Activated CD4-positive, alpha-beta T cell treated with anti-CD3 and anti-CD28 coated beads, Interleukin-2, Interleukin-6, amounts not matched to agents 100 ng/mL and 50 ng/mL, durations not matched to agents 16 hours and 8 hours (primary cell): Measurements from ENCODE around the gene NTMT1.
"Not testable (repeated sequence)": the region's sequence is repeated elsewhere in the genome, so short reads cannot be mapped to it uniquely, and the experiment has no call there.

Experiments
- DNase-seq: peaks from one replicate; pipeline ENCODE4 v3.0.0-alpha.2; 2020

Gene NTMT1, protein sequence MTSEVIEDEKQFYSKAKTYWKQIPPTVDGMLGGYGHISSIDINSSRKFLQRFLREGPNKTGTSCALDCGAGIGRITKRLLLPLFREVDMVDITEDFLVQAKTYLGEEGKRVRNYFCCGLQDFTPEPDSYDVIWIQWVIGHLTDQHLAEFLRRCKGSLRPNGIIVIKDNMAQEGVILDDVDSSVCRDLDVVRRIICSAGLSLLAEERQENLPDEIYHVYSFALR

DNA sequence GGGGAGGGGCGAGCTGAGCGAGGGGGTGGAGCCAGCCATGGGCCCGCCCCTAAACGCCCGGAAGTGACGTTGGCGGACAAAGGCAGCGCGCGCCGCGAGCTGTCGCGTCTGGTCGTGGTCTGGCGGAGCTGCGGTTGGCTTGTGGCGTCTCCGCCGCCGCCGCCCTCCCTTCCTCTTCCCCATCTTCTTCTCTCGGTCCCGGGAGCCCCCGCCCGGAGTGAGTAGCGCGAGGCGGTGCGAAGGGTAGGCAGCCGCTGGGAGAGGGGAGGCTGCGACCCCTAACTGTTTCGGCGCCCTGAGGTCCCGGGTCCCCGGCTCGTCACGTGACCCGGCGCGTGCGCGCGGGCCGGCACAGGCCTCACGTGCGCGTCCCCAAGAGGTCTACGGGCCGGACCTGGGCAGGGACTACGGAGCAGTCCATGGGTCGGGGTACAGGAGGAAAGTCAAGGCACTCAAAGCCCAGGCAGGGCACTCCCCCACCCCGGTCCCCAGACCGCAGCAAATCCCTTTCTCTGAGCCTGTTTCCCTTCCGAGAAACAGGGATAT is at the start of gene NTMT1:
Gene NTMT1, plus strand, starts transcription at position 85 of the 546 bp plus-strand sequence. CDS start 6,541 bp downstream, outside the sequence.
- peak; percentile 93 for DNase-seq

DNA sequence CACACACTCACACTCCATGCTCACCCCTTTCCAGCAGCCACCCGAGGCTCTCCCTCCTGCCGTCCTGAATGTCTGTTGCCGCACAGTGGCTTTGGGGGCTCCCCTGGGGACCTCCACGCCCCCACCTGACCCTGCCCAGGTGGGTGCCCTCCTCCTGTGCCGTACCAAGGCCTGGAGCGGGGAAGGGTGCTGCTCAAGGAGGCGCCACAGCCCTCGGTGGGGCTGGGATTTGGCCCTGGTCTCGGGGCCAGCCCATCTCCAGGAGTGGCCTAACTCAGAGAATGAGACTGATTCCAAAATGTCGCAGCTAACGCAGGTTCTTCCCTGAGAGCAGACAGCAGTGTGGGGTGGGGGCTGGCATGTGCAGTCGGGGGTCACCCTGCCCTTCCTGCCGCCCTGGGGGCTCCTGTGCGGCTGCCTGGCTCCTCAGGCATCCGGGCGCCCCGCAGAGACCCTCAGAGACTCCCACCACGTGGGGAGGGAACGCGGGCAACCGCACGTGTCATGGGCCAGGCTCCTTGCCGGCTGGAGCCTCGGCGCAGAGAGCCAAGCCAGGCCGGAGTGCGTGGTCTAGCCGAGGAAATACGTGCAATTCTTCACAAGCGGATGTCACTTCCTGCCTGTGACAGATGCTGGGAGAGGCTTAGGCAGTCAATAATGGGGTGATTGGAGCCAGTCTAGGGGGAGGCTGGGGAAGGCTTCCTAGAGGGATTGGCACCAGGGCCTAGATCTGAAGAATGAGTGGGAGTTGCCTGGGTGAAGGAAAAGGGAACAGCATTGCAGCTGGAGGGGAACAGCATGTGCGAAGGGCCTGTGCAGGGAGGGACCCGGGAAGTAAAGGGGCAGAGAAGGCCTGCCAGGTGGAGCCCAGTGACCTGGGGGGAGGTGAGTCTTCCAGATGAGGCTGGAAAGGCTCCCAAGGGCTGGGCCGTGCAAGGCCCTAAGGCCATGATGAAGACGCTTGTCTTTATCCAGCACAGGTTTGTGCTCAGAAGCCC is 49.1 kb upstream of the NTMT1 start:
- no peak for DNase-seq

DNA sequence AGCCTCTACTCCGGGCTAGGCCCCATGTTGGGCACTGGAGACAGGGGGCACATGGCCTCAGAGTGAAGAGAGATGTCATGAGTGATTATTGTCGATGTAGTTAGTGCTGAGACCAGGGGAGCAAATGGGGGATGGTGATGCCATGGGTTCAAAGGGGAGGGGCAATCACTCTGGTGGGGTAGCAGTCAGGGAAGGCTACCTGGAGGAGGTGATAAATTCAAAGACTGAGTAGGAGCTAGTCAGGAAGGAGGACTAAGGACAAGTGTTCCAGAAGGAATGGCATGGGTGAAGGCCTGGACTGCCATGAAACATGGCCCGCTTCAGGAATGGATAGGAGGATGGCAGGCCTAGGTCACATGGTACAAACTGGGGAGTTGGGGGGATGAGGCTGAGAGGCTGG is 46.7 kb upstream of the NTMT1 start:
- DNase-seq, result no peak

DNA sequence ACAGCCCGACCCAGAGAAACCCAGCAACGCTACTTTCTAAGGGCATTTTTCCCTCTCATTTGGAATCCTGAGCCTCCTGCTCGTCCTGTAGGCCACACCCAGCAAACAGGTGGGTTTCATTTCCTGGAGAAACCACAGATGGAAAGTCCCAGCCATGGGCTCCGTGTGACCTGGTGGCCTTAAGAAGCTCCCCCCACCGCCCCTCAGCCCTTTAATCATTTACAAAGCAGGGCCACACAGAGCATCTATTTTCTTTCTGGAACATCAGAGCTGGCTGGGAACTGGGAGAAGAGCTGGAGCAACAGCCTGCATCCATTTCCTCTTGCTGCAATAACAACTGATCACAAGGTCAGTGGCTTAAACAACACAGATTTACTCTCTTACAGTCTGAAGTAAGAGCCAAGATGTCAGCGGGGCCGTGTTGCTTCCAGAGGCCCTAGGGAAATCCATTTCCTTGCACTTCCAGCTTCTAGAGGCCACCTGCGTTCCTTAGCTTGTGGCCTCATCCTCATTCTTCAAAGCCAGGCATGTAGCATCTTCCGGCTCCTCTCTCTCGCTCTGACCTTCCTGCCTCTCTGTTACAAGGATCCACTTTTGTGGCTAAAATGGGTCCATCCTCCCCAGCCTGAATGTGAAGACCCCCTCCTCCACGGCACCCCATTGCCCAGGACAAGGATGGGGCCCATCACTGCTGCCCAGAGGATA is 45.6 kb upstream of the NTMT1 start:
- peak; percentile 58 for DNase-seq

DNA sequence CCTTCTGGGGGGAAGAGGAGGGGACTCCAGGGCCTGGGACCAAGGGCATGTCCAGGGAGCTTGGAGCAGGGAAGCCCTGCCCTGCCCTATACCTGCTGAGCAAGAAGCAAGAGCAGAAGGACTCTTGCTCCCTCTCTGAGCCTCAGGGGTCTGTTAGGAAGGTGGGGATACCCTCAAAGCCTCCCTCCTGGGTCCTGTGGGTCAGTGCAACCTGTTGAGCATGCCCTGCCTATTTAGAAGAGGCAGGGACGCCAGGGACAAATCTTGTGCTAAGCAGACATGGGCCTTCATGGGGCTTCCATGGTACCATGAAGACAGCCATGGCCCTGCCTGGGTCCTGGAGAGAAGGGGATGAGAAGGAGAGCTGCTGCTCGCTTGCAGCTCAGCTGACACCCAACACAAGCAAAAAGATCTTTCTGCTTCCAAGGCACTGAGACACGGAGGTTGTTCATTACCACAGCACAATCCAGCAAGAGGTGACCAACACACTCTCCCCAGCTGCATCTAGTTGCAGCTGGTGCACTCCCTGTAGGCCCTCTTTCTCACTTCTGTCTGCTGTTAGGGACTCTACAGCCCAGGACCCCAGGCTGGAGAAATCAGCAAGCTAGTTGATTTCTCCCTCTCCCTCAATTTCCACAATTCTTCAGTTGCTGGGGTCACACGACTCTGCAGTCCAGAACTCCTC is 44.3 kb upstream of the NTMT1 start:
- DNase-seq, result no peak

DNA sequence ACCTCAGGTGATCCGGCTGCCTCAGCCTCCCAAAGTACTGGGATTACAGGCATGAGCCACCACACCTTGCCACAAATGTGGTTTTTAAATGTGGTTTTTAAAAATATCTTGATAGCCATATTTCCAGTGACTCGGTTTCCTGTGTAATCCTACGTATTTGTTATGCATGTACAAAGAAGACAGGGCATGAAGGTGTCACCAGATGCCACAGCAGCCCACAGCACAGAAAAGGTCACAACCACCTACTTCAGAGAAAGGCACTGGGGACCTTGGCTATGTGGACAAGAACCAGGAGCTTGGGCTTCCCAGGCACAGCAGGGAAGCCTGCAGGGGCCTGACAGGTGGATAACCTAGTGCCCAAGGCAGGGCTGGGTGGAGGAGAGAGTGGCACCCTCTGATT is 43.1 kb upstream of the NTMT1 start:
- DNase-seq, result peak; percentile 22

DNA sequence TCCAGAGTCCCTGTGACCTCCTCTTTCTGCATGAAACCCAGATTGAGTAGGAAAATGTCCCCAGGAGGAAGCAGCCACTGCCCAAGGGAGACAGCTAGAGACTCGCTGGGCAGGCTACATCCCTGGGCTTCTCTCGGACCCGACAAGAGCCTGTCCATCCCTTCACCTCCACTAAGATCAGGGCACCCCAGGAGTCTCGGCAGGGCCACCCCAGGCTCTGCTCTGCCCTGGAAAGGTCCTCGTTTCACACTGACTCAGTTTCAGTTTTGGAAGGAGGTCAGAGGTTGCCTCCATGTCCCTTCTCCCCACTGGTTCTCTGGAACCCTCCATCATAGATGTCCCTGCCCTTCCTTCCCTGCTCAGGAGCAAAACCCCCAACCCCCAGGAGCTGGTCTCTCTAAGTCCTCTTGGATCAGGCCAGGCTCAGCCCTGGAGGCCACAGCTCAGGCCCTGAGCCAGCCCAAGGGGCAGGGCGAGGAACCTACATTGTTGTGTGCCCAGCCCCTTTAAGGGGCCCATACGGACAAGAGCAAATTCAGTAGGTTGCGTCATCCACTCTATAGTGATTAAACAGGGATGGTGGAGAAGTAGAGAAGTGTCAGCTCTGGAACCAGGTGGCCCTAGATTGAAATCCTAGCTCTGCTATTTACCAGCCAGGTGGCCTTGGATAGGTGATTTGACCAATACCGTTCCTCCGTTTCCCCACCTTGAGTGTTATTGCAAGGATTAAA is 42.5 kb upstream of the NTMT1 start:
- no peak for DNase-seq

DNA sequence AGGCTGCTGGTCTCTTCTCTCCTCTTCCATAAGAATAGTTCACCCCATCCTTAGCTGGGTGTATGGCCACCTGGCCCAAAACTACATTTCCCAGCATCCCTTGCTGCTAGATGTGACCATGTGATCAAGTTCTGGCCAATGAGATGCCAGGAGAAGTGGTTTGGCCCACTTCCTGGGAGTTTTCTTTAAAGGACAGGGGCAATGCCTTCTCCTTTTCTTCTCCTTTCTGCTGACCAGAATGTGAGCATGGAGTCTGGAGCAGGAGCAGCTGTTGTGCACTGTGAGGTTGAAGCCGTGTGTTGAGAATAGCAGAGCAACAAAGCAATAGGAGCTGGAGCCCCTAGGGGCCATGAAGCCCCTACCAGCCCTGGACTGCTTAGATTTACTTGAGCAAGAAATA is 41.8 kb upstream of the NTMT1 start:
- peak; percentile 84 for DNase-seq

DNA sequence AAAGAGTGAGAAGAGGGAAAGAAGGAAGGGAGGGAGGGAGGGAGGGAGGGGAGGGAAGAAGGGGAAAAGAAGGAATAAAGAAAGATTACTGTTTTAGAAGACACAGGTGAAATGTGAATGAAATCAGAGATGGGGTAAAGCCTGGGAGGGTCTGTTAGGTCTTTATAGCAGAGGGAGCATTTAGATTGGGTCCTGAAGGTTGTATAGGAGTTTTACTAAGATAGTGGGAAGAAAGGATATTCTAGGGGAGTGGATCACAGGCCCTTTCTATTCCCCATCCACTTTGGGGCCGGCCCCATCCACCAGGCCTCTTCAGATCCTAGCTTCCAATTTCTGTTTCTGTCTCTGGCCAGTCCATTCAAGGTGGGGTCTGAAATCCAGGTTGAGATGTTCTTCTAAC is 40.6 kb upstream of the NTMT1 start:
- DNase-seq, result no peak

DNA sequence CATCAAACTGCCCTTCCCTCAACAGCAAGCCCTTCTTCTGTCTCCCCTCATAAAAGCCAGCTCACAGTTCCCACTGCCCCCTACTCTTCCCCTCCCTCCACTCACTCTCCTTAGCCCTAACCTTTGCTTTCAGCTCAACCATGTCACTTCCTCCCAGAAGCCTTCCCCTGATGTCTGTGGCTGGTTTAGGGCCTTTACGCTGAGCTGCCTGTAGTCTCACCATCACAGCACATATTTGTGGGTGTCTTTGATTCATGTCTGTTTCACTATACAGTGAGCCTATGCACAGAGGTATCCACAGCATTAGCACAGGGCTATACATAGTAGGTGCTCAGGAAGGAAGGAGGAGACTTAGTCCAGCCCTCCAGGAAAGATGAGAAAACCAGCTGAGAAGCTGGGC is 39.7 kb upstream of the NTMT1 start:
- DNase-seq, result no peak

DNA sequence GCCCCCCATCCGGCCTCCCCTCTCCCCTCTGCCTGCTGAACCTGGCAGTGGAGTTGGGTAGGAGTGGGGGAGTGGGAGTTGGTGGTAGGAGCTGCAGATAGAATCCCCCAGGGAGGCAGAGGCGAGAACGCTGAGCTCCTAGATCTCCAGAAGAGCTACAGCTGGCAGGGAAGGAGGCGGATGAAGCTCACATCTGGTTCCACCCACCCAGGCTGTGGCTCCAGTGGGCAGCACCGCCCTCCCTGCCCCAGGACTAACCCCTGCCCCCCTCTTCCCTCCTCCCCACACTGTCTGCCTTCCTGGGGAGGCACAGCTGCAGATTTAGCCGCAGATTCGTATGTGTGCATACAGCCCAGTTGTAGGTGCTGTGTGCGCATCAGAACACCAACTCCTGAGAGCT is 39.3 kb upstream of the NTMT1 start:
- DNase-seq, result no peak

DNA sequence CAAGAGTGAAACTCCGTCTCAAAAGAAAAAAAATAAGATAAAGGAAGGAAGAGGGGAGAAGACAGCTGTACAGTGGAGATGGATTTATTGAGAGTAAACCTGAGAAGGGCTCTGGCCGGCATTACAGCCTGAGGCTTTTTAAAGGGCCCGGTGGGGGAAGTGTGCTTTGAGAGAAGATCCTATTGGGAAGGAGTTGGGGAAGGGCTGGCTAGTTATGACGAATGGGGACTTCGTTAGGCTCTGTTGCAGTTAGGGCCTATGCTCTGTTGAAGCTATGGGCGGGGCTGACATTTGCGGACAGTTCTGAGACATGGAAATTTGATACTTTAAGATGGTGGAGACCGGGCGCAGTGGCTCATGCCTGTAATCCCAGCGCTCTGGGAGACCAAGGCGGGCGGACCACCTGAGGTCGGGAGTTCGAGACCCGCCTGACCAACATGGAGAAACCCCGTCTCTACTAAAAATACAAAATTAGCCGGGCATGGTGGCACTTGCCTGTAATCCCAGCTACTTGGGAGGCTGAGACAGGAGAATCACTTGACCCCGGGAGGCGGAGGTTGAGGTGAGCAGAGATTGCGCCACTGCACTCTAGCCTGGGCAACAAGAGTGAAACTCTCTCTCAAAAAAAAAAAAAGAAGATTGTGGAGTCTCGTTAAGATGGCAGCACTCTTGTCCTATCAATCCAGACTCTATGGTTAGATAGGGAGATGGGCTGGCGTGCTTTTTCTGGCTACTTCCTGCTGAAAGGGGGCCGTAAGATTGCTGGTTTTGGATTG is 38.3 kb upstream of the NTMT1 start:
- no peak for DNase-seq

DNA sequence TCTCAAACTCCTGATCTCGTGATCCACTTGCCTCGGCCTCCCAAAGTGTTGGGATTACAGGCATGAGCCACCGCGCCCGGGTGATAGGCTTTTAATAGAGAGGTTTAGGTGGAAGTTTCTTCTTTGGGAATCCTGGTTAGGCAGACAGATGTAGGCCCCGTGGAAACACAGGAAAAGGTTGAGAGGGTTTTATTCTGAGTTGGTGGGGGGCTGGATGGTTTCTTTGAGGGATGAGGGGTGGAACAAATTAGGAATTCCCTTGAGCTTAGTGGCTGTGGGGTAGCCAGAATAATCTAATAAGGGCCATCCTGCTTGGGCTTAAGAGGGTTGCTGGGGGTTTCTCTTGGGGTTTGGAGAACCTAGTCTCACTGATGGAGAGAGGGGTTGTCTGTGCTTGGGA is 35.5 kb upstream of the NTMT1 start:
- no peak for DNase-seq

DNA sequence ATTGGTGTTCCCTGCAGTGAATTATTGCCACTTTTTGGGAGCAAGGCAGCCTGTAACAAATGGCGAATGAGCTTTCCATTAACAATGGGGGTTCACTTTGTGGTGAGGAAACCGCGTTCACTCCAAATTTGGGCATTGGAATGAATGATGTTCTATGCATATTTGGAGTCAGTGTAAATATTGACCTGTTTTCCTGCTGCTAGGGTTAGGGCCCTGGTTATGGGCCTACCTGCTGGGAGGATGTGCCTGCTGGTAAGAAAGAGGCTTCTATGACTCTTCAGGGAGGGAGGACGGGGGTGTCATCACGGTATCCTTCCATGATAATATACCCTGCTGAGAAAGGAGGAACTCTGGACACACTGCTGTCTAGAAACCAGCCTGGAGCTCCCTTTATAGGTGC is 34.0 kb upstream of the NTMT1 start:
- no peak for DNase-seq

DNA sequence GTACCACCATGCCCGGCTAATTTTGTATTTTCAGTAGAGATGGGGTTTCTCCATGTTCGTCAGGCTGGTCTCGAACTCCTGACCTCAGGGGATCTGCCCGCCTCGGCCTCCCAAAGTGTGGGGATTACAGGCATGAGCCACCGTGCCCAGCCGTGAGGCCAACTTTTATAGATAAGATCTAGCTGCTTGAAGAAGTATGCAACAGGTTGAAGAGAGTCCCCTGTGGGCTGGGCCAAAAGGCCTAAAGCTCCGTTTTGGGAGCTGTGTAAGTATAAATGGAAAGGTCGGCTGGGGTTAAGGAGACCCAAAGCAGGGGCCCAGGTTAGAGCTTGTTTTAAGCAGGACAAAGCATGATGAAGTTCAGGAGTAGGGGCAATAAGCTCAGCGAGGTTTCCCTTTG is 33.2 kb upstream of the NTMT1 start:
- not testable (repeated sequence) for DNase-seq

DNA sequence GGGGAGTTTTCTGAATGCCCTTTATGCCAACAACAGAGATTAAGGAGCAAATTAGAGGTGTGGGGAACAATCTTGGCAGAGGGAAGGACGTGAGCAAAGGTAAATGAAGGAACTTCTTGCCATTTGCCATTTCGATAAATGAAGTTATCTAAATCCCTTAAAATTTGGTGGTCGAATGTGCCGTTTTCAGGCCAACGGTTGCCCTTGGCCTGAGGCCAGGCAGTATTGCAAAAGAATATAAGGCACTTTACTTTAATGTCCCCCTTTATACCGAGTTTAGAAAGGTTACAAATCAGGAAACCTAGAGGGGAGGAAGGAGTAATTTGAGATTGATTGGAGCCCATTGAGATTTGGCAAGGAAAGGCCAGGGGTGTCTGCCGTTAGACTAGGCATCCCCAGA is 31.3 kb upstream of the NTMT1 start:
- DNase-seq, result no peak

DNA sequence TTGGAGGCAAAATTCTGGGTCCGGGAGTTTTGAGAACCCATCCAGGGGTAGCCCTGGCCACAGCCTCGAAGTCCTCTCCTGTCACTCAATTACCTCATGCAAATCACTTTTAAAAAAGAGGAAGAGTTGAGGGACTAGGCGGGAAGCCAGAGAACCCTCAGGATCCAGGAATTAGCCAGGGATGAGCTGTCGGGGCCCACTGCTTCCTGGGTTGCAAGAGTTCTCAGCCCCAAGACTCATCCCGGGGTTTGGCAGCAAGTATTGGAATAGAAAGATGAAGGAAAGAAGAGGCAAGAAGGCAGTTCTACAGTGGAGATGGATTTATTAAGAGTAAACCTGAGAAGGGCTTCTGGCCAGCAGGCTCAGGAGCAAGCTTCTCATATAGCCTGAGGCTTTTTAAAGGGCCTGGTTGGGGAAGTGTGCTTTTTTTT is 30.6 kb upstream of the NTMT1 start:
- no peak for DNase-seq

DNA sequence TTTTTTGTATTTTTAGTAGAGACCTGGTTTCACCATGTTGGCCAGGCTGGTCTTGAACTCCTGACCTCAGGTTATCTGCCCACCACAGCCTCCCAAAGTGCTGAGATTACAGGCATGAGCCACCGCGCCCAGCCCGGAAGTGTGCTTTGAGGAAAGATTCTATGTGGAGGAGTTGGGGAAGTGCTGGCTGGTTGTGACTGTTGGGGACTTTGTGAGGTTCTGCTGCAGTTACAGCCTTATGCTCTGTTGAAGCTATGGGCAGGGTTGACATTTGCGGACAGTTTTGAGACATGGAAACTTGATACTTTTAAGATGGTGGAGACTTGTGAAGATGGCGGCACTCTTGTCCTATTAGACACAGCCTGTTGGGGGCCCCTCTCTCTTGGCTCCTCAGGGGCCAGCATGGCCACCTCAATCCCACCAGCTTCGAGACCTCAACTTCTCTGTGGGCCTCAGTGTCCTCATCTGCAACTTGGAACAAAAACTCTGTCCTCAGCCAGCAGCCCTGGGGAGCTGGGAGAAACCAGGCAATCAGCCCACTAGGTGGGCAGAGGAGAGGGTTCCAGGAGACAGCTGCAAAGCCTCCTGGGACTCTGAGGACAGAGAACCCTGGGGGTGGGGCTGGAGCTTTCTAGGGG is 29.9 kb upstream of the NTMT1 start:
- no peak for DNase-seq

DNA sequence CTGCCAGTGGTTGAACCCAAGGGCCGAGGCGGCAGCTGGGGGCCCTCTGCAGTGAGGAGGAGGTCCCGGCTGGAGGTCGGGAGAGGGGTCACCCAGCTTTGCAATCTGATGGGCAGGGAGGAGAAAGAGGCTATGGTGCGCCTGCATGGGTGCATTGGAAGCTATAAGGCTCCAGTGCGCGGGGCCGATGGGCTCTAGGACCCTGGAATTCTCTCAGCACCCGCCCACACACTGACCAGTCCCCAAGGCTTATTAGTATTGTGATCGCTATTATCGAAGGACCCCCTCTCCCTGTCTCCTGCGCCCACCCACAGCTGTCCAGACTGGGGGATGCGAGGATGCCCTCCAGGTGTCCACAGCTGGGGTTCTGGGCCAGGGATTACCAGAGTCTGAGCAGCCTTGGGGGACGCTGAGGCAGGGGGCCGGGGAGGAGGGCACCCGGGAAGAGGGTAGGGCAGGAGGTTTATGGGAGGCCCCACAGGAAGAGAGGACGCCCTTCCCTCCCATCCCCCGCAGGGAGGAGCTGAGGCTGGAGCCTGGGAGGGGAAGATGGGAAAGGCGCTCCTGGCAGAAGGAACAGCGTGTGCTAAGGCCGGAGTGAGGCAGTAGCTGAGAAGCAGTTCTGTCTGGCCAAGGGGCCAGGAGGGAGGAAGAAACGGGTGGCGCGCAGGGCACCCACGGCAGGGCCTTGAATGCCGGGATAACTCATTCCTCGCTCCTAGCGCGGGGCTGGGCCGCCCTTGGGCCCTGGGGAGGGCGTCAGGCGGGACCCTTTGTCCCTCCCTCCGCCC is 29.2 kb upstream of the NTMT1 start:
- no peak for DNase-seq
